ENCODE results near the gene TNNC2.
A peak's percentile ranks its signal among the peaks of the same experiment; 100 is the strongest.
"Not testable (repeated sequence)": the region's sequence is repeated elsewhere in the genome, so short reads cannot be mapped to it uniquely, and the experiment has no call there.

Gene TNNC2

DNA sequence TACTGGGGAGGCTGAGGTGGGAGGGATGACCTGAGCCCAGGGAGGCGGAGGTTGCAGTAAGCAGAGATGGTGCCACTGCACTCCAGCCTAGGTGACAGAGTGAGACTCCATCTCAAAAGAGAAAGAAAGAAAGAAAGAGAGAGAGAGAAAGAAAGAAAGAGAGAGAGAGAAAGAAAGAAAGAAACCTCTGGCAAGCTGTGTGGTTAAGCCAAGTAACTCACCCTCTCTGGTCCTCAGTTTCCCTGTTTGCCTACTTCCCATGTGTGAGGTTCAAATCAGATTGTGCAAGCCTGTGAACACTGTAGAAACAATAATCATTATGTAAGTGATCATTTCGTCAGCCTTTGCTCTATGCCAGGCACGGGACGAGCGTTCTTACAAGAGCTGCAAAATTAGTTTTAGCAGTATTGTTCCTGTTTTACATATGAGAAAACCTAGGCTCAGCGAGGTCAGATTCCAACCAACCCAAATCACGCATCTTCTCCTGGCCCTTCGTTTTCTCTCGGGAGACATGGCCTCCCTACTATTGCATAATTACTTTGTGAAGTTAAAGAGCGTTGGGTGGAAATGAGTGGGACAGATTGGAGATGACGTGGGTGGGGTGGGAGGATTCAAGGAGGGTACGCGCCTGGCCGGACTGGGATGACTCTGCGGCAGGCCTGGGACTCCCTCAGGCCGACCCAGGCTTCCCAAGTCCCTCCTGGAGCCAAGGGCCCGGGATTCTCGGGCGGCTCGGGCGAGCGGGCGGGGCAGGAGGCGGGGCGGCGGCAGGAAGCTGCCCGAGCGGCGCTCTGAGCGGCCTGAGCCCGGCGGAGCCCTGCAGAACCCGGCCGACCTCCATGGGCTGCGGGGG is 6.1 kb upstream of the TNNC2 start, which contains the start of gene SNX21:
Gene SNX21, plus strand, starts transcription at position 770 of the 853 bp plus-strand sequence. CDS start 121 bp downstream, outside the sequence.
- DNase-seq (ENCODE audit: low spot score): peak; percentile 73
- TF ChIP-seq, protein P1, sequence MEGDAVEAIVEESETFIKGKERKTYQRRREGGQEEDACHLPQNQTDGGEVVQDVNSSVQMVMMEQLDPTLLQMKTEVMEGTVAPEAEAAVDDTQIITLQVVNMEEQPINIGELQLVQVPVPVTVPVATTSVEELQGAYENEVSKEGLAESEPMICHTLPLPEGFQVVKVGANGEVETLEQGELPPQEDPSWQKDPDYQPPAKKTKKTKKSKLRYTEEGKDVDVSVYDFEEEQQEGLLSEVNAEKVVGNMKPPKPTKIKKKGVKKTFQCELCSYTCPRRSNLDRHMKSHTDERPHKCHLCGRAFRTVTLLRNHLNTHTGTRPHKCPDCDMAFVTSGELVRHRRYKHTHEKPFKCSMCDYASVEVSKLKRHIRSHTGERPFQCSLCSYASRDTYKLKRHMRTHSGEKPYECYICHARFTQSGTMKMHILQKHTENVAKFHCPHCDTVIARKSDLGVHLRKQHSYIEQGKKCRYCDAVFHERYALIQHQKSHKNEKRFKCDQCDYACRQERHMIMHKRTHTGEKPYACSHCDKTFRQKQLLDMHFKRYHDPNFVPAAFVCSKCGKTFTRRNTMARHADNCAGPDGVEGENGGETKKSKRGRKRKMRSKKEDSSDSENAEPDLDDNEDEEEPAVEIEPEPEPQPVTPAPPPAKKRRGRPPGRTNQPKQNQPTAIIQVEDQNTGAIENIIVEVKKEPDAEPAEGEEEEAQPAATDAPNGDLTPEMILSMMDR (IDR thresholded peaks at IDR 0.05; ENCODE audit: extremely low read depth, insufficient read depth, missing control alignments): no peak
- in situ Hi-C loops (cut with MboI; ENCODE audit: low pct_unique_long_range_greater_than_20kb, low sequenced_read_pairs, unreplicated experiment): no loop called here

DNA sequence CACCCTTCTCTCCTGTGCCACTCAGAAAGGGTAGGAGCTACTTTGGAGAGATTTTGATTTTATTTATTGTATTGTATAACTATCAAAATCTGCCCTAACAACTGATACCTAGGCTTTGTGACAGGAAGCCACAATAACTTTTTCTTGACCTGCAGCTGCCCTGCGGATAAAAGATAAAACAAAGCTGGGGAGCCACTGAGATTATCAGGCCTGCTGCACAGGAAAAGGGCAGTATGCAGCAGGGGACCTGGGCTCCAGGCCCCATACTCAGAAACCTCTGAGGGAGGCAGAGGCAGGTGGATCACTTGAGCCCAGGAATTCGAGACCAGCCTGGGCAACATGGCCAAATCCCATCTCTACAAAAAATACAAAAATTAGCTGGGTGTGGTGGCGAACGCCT is 5.5 kb upstream of the TNNC2 start:
- TF ChIP-seq, protein P1 (IDR thresholded peaks at IDR 0.05; ENCODE audit: extremely low read depth, insufficient read depth, missing control alignments): no peak
- in situ Hi-C loops (cut with MboI; ENCODE audit: low pct_unique_long_range_greater_than_20kb, low sequenced_read_pairs, unreplicated experiment): no loop called here
- DNase-seq (ENCODE audit: low spot score): no peak

DNA sequence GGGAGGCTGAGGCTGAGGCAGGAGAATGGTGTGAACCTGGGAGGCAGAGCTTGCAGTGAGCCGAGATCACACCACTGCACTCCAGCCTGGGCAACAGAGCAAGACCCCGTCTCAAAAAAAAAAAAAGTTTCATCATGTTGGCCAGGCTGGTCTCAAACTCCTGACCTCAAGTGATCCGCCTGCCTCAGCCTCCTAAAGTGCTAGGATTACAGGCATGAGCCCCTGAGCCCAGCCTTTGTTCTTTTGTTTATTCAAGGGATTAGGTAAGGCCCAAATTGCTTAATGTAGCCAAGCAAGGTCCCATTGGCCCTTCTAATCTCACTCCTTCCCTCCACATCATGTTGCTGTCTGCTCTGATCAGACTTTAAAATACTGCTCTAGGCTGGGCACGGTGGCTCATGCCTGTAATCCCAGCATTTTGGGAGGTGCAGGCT is 2.6 kb upstream of the TNNC2 start:
- in situ Hi-C loops (cut with MboI; ENCODE audit: low pct_unique_long_range_greater_than_20kb, low sequenced_read_pairs, unreplicated experiment); DNase-seq (ENCODE audit: low spot score): not testable (repeated sequence)

DNA sequence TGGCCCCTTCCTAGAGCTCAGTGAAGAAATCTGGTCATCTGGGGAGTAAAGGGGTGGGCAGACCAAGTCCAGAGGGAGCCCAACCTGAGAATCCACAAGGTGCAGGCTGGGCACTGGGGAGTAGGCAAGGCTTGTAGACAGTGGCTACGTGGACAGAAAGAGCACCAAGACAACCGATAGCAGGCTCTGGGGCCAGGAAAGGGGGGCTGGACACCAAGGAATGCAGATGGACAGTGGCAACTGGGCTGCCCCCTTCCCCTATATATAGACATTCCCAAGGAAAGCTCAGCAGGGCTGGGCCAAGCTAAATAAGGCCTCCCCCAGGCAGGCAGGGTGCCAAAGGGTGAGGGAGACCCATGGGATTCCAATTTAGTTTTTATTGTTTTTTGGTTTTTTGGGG is 1.5 kb upstream of the TNNC2 start:
- no peak for DNase-seq (ENCODE audit: low spot score)
- in situ Hi-C loops (cut with MboI; ENCODE audit: low pct_unique_long_range_greater_than_20kb, low sequenced_read_pairs, unreplicated experiment): no loop called here
- TF ChIP-seq, protein P1 (IDR thresholded peaks at IDR 0.05; ENCODE audit: extremely low read depth, insufficient read depth, missing control alignments): no peak

DNA sequence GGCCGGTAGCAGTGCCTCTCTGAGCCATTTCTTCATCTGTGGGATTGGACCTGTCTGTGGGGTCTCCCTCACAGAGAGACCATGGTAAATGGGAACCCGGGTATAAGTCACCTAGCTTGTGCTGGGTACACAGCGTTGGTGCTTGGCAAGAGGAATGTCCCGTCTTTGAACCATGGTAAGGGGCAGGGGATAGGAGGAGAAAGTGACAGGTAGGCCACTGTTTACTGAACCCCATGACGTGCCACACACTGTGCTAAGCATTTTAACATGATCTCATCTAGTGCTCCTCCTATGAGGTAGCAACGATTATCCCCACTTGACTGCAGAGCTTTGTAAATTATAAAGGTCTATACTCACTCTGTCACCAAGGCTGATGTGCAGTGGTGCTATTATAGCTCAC is 600 bp upstream of the TNNC2 start:
- no peak for DNase-seq (ENCODE audit: low spot score)
- in situ Hi-C loops (cut with MboI; ENCODE audit: low pct_unique_long_range_greater_than_20kb, low sequenced_read_pairs, unreplicated experiment): no loop called here
- TF ChIP-seq, protein P1 (IDR thresholded peaks at IDR 0.05; ENCODE audit: extremely low read depth, insufficient read depth, missing control alignments): no peak

DNA sequence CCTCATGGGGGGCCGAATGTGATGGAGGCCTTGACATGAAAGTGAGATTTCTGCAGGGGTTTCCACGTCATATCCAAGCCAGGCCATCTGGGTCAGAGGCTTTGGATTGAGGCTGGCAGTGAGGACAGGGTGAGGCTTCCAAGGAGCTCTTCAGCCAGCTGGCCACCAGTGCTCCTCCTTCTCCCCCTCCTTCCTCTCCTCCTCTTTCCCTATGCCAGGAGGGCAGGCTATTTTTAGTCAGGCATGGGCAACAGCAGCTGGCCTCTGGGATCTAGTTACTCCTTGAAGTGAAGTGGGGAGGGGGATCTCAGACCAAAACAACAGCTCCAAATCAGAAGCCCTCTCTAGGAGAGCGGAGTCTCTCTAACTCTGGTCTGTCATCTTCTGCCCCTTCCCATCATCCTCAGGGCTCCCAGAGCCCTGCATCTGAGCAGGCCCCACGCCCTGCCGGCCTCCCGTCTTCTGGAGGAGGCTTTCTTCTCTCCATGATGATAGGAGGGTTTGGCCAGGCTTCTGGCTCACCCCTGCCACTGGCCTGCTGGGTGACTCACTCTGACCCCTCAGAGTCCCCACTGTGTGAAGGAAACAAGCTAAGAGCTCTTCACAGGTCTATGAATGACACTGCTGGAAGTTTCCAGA is 612 bp downstream of the TNNC2 start:
- in situ Hi-C loops (cut with MboI; ENCODE audit: low pct_unique_long_range_greater_than_20kb, low sequenced_read_pairs, unreplicated experiment): no loop called here
- TF ChIP-seq, protein P1 (IDR thresholded peaks at IDR 0.05; ENCODE audit: extremely low read depth, insufficient read depth, missing control alignments): no peak
- DNase-seq (ENCODE audit: low spot score): no peak
